ENCODE data around the gene ARID2.

Gene ARID2

GRCh38 chr12:45718306-45718705, 11.2 kb upstream of the ARID2 start:
- Histone ChIP-seq H3K27ac (ENCODE audit: insufficient read depth in 1 of 2, low read depth in 1 of 2, low read length in 2 of 2, poor library complexity in 1 of 2, severe bottlenecking in 2 of 2) (no peak overlapping the region), H3K4me3 (ENCODE audit: control insufficient read depth in 1 of 7, extremely low read depth in 1 of 7, insufficient read depth in 4 of 7, low read depth in 2 of 7, low read length in 6 of 7) (no peak overlapping the region), H3K9me3 (ENCODE audit: control extremely low read depth in 1 of 5, control insufficient read depth in 4 of 5, insufficient read depth in 2 of 5, low read depth in 1 of 5, low read length in 4 of 5) (no peaks in the 10 kb centered on the region), H3K36me3 (ENCODE audit: control insufficient read depth in 4 of 4, insufficient read depth in 4 of 4, low read length in 3 of 4) (peaks cover 0 to 5% (median 2%) of the 10 kb centered on the region in 4 experiments), H3K4me1 (ENCODE audit: control extremely low read depth in 1 of 4, control insufficient read depth in 4 of 4, insufficient read depth in 4 of 4, low read length in 3 of 4) (peaks cover 0 to 25% (median under 1%) of the 10 kb centered on the region in 4 experiments), H3K27me3 (replicated peaks in 2 of 5; ENCODE audit: control insufficient read depth in 4 of 5, insufficient read depth in 5 of 5, low read length in 4 of 5) (no peaks in the 10 kb centered on the region)
- POLR2A ChIA-PET = interaction anchor here (1.9 kb wide), 1 partner anchor 9 kb away, joined by 6 read pairs; no protein-coding TSS in a partner anchor
- CTCF ChIA-PET = interaction anchor here (1.2 kb wide), 1 partner anchor 9 kb away, joined by 3 read pairs; no protein-coding TSS in a partner anchor
- DNase-seq = no peak
- WGBS (ENCODE audit: insufficient coverage) = 100% methylated on average over 4 of the region's 4 CpGs

GRCh38 chr12:45720069-45720468, 9.4 kb upstream of the ARID2 start:
- 100% methylated on average over 1 of the region's 2 CpGs for WGBS (ENCODE audit: insufficient coverage)
- ChIA-PET CTCF (interaction anchor here (0.6 kb wide), 2 partner anchors 23 to 27 kb away, joined by 3 read pairs; no protein-coding TSS in a partner anchor), POLR2A (interaction anchor here (0.6 kb wide), 2 partner anchors 9 to 10 kb away, joined by 3 to 4 read pairs; no protein-coding TSS in a partner anchor)
- H3K9me3 ChIP-seq (ENCODE audit: control extremely low read depth in 1 of 5, control insufficient read depth in 4 of 5, insufficient read depth in 2 of 5, low read depth in 1 of 5, low read length in 4 of 5) = no peaks in the 10 kb centered on the region
- H3K36me3 ChIP-seq (ENCODE audit: control insufficient read depth in 4 of 4, insufficient read depth in 4 of 4, low read length in 3 of 4) = peaks cover 0 to 5% (median 2%) of the 10 kb centered on the region in 4 experiments
- no peak overlapping the region for H3K27ac ChIP-seq (ENCODE audit: insufficient read depth in 1 of 2, low read depth in 1 of 2, low read length in 2 of 2, poor library complexity in 1 of 2, severe bottlenecking in 2 of 2)
- no peak overlapping the region for H3K4me3 ChIP-seq (ENCODE audit: control insufficient read depth in 1 of 7, extremely low read depth in 1 of 7, insufficient read depth in 4 of 7, low read depth in 2 of 7, low read length in 6 of 7)
- no peak for DNase-seq
- no peaks in the 10 kb centered on the region for H3K27me3 ChIP-seq (replicated peaks in 2 of 5; ENCODE audit: control insufficient read depth in 4 of 5, insufficient read depth in 5 of 5, low read length in 4 of 5)
- peaks cover 3 to 37% (median 6%) of the 10 kb centered on the region in 4 experiments for H3K4me1 ChIP-seq (ENCODE audit: control extremely low read depth in 1 of 4, control insufficient read depth in 4 of 4, insufficient read depth in 4 of 4, low read length in 3 of 4)

- peaks cover 3 to 43% (median 8%) of the 10 kb centered on the region in 4 experiments for H3K4me1 ChIP-seq (ENCODE audit: control extremely low read depth in 1 of 4, control insufficient read depth in 4 of 4, insufficient read depth in 4 of 4, low read length in 3 of 4)
- no CpG with 5 or more reads among the region's 2 CpGs for WGBS (ENCODE audit: insufficient coverage)
- ChIA-PET POLR2A (no interaction called here), CTCF (interaction anchor here (1.8 kb wide), 1 partner anchor 31 kb away, joined by 5 read pairs; no protein-coding TSS in a partner anchor)
- no peaks in the 10 kb centered on the region for H3K27me3 ChIP-seq (replicated peaks in 2 of 5; ENCODE audit: control insufficient read depth in 4 of 5, insufficient read depth in 5 of 5, low read length in 4 of 5)
- no peak for DNase-seq
- H3K4me3 ChIP-seq (ENCODE audit: control insufficient read depth in 1 of 7, extremely low read depth in 1 of 7, insufficient read depth in 4 of 7, low read depth in 2 of 7, low read length in 6 of 7) = no peak overlapping the region
- H3K27ac ChIP-seq (ENCODE audit: insufficient read depth in 1 of 2, low read depth in 1 of 2, low read length in 2 of 2, poor library complexity in 1 of 2, severe bottlenecking in 2 of 2) = no peak overlapping the region
- peaks cover 0 to 5% (median 2%) of the 10 kb centered on the region in 4 experiments for H3K36me3 ChIP-seq (ENCODE audit: control insufficient read depth in 4 of 4, insufficient read depth in 4 of 4, low read length in 3 of 4)
- no peaks in the 10 kb centered on the region for H3K9me3 ChIP-seq (ENCODE audit: control extremely low read depth in 1 of 5, control insufficient read depth in 4 of 5, insufficient read depth in 2 of 5, low read depth in 1 of 5, low read length in 4 of 5)
Measured at GRCh38 chr12:45721369-45721768, 8.1 kb upstream of the ARID2 start.

- Histone ChIP-seq H3K4me3 (ENCODE audit: control insufficient read depth in 1 of 7, extremely low read depth in 1 of 7, insufficient read depth in 4 of 7, low read depth in 2 of 7, low read length in 6 of 7) (no peak overlapping the region), H3K27me3 (replicated peaks in 2 of 5; ENCODE audit: control insufficient read depth in 4 of 5, insufficient read depth in 5 of 5, low read length in 4 of 5) (no peaks in the 10 kb centered on the region), H3K27ac (ENCODE audit: insufficient read depth in 1 of 2, low read depth in 1 of 2, low read length in 2 of 2, poor library complexity in 1 of 2, severe bottlenecking in 2 of 2) (no peak overlapping the region), H3K9me3 (ENCODE audit: control extremely low read depth in 1 of 5, control insufficient read depth in 4 of 5, insufficient read depth in 2 of 5, low read depth in 1 of 5, low read length in 4 of 5) (no peaks in the 10 kb centered on the region), H3K36me3 (ENCODE audit: control insufficient read depth in 4 of 4, insufficient read depth in 4 of 4, low read length in 3 of 4) (peaks cover 0 to 5% (median 2%) of the 10 kb centered on the region in 4 experiments), H3K4me1 (ENCODE audit: control extremely low read depth in 1 of 4, control insufficient read depth in 4 of 4, insufficient read depth in 4 of 4, low read length in 3 of 4) (peaks cover 3 to 43% (median 8%) of the 10 kb centered on the region in 4 experiments)
- WGBS (ENCODE audit: insufficient coverage) = 100% methylated on average over 3 of the region's 7 CpGs
- POLR2A ChIA-PET = no interaction called here
- CTCF ChIA-PET = interaction anchor here (1.3 to 1.8 kb wide), 2 partner anchors 30 to 53 kb away, joined by 5 read pairs; no protein-coding TSS in a partner anchor
- DNase-seq = no peak
Measured at GRCh38 chr12:45721954-45722353, 7.6 kb upstream of the ARID2 start.

- WGBS (ENCODE audit: insufficient coverage) = 0% methylated on average over 4 of the region's 12 CpGs
- ChIA-PET CTCF (interaction anchor here (0.7 to 8.2 kb wide), 17 partner anchors 8 to 187 kb away, joined by 3 to 82 read pairs (median 4); no protein-coding TSS in a partner anchor), POLR2A (interaction anchor here (1.3 to 2.7 kb wide), 3 partner anchors 9 to 181 kb away, joined by 3 to 6 read pairs (median 4); no protein-coding TSS in a partner anchor)
- Histone ChIP-seq H3K4me3 (ENCODE audit: control insufficient read depth in 1 of 7, extremely low read depth in 1 of 7, insufficient read depth in 4 of 7, low read depth in 2 of 7, low read length in 6 of 7) (peak overlapping the region in 6 of 7 experiments; percentile 91 to 100 (median 98)), H3K27ac (ENCODE audit: insufficient read depth in 1 of 2, low read depth in 1 of 2, low read length in 2 of 2, poor library complexity in 1 of 2, severe bottlenecking in 2 of 2) (peak overlapping the region; percentile 99), H3K36me3 (ENCODE audit: control insufficient read depth in 4 of 4, insufficient read depth in 4 of 4, low read length in 3 of 4) (peaks cover 0 to 2% (median 0%) of the 10 kb centered on the region in 4 experiments), H3K9me3 (ENCODE audit: control extremely low read depth in 1 of 5, control insufficient read depth in 4 of 5, insufficient read depth in 2 of 5, low read depth in 1 of 5, low read length in 4 of 5) (no peaks in the 10 kb centered on the region), H3K27me3 (replicated peaks in 2 of 5; ENCODE audit: control insufficient read depth in 4 of 5, insufficient read depth in 5 of 5, low read length in 4 of 5) (no peaks in the 10 kb centered on the region), H3K4me1 (ENCODE audit: control extremely low read depth in 1 of 4, control insufficient read depth in 4 of 4, insufficient read depth in 4 of 4, low read length in 3 of 4) (peaks cover 7 to 40% (median 15%) of the 10 kb centered on the region in 4 experiments)
- peak; percentile 46 to 71 (median 67) for DNase-seq
Measured at GRCh38 chr12:45725631-45726602, 3.6 kb upstream of the ARID2 start.

- peaks cover 0 to 2% (median 0%) of the 10 kb centered on the region in 4 experiments for H3K36me3 ChIP-seq (ENCODE audit: control insufficient read depth in 4 of 4, insufficient read depth in 4 of 4, low read length in 3 of 4)
- peak overlapping the region; percentile 91 to 100 (median 98) for H3K4me3 ChIP-seq (ENCODE audit: control insufficient read depth in 1 of 7, extremely low read depth in 1 of 7, insufficient read depth in 4 of 7, low read depth in 2 of 7, low read length in 6 of 7)
- peak overlapping the region; percentile 99 for H3K27ac ChIP-seq (ENCODE audit: insufficient read depth in 1 of 2, low read depth in 1 of 2, low read length in 2 of 2, poor library complexity in 1 of 2, severe bottlenecking in 2 of 2)
- ChIA-PET CTCF (interaction anchor here (0.7 to 8.2 kb wide), 11 partner anchors 9 to 187 kb away, joined by 3 to 82 read pairs (median 3); no protein-coding TSS in a partner anchor), POLR2A (interaction anchor here (0.8 to 2.7 kb wide), 5 partner anchors 9 to 183 kb away, joined by 3 to 6 read pairs (median 3); no protein-coding TSS in a partner anchor)
- no peaks in the 10 kb centered on the region for H3K9me3 ChIP-seq (ENCODE audit: control extremely low read depth in 1 of 5, control insufficient read depth in 4 of 5, insufficient read depth in 2 of 5, low read depth in 1 of 5, low read length in 4 of 5)
- DNase-seq = peak in 1 of 3 donors; percentile 19
- WGBS (ENCODE audit: insufficient coverage) = 0% methylated on average over 37 of the region's 42 CpGs
- no peaks in the 10 kb centered on the region for H3K27me3 ChIP-seq (replicated peaks in 2 of 5; ENCODE audit: control insufficient read depth in 4 of 5, insufficient read depth in 5 of 5, low read length in 4 of 5)
- H3K4me1 ChIP-seq (ENCODE audit: control extremely low read depth in 1 of 4, control insufficient read depth in 4 of 4, insufficient read depth in 4 of 4, low read length in 3 of 4) = peaks cover 10 to 46% (median 23%) of the 10 kb centered on the region in 4 experiments
Measured at GRCh38 chr12:45726603-45727300, 2.8 kb upstream of the ARID2 start.

All from common myeloid progenitor, CD34-positive (primary cell).